Esophagus (tissue), 2 donors: Measurements from ENCODE around the gene ADAMTS19. TPM values are rescaled to one million over a fixed set of nuclear protein-coding genes. Genes with fewer than 3 reads are reported as not detected.
"Not testable (repeated sequence)": the region's sequence is repeated elsewhere in the genome, so short reads cannot be mapped to it uniquely, and the experiment has no call there.

Experiments used
- H3K27ac ChIP-seq, 2 donors: one replicate each; pipeline ENCODE4 v1.5.1; 2013; ENCODE audit warnings: low read depth in 2 of 2, mild to moderate bottlenecking in 2 of 2, inconsistent platforms in 1 of 2, low read length in 1 of 2, moderate library complexity in 1 of 2
- H3K27me3 ChIP-seq, 2 donors: one replicate each; pipeline ENCODE4 v1.6.1; 2013; ENCODE audit warnings: low read length in 2 of 2, control low read depth in 1 of 2, mild to moderate bottlenecking in 1 of 2; ENCODE audit not compliant: insufficient read depth in 2 of 2, control insufficient read depth in 1 of 2
- H3K36me3 ChIP-seq, 2 donors: one replicate each; pipeline ENCODE4 v1.6.1; 2013; ENCODE audit warnings: low read length in 1 of 2; ENCODE audit not compliant: control insufficient read depth in 2 of 2, insufficient read depth in 2 of 2
- H3K4me1 ChIP-seq, 2 donors: one replicate each; pipeline ENCODE4 v1.6.1; 2013; ENCODE audit warnings: low read length in 1 of 2; ENCODE audit not compliant: control insufficient read depth in 2 of 2, insufficient read depth in 2 of 2
- H3K4me3 ChIP-seq, 2 donors: one replicate each; pipeline ENCODE4 v1.5.1; 2013; ENCODE audit warnings: low read length in 2 of 2, mild to moderate bottlenecking in 2 of 2, low read depth in 1 of 2, moderate library complexity in 1 of 2
- H3K9me3 ChIP-seq, 2 donors: one replicate each; pipeline ENCODE4 v1.6.1; 2013; ENCODE audit warnings: mild to moderate bottlenecking in 2 of 2, low read depth in 1 of 2, low read length in 1 of 2, moderate library complexity in 1 of 2; ENCODE audit not compliant: control insufficient read depth in 2 of 2, insufficient read depth in 1 of 2
- WGBS, 2 donors: extraction: QIAGEN DNeasy Blood & Tissue Kit; methylation state at CpG; one replicate each; pipeline ENCODE4 v1.1.7; 2013; 5-methylcytosine and 5-hydroxymethylcytosine counted together
- polyA plus RNA-seq, 2 donors: library from polyadenylated mRNA; stranded (reverse); fragments of 200-250 nt; gene quantifications; one replicate each; pipeline ENCODE4 v1.2.3, GENCODE V29; 2013
- donor health status: healthy with polysubstance abuse.
- donor health status: Bipolar disorder and iron deficiency.

ADAMTS19 gene
- polyA plus RNA-seq, 2 donors = 0.02 to 0.07 TPM

- no peaks in the 10 kb centered on the region for H3K36me3 ChIP-seq
- H3K27ac ChIP-seq = no peak overlapping the region
- H3K27me3 ChIP-seq = no peaks in the 10 kb centered on the region
- WGBS, 2 donors = 76 to 81% methylated on average over 2 of the region's 2 CpGs
- H3K9me3 ChIP-seq = no peaks in the 10 kb centered on the region
- no peak overlapping the region for H3K4me3 ChIP-seq
- no peaks in the 10 kb centered on the region for H3K4me1 ChIP-seq
These were observed 94.2 kb downstream of the ADAMTS19 start for GRCh38 chr5:129554134-129554904.

- Histone ChIP-seq H3K4me1 (no peaks in the 10 kb centered on the region), H3K27ac (no peak overlapping the region), H3K27me3 (no peaks in the 10 kb centered on the region), H3K9me3 (no peaks in the 10 kb centered on the region), H3K4me3 (no peak overlapping the region), H3K36me3 (no peaks in the 10 kb centered on the region)
- WGBS, 2 donors = 81 to 83% methylated on average over 3 of the region's 3 CpGs
These were observed 103.5 kb downstream of the ADAMTS19 start for GRCh38 chr5:129563585-129563984.

- 93 to 97% methylated on average over 1 of the region's 1 CpG for WGBS, 2 donors
- Histone ChIP-seq H3K4me1 (no peaks in the 10 kb centered on the region), H3K4me3 (no peak overlapping the region)
These were observed 109.2 kb downstream of the ADAMTS19 start for GRCh38 chr5:129569295-129569694.

DNA sequence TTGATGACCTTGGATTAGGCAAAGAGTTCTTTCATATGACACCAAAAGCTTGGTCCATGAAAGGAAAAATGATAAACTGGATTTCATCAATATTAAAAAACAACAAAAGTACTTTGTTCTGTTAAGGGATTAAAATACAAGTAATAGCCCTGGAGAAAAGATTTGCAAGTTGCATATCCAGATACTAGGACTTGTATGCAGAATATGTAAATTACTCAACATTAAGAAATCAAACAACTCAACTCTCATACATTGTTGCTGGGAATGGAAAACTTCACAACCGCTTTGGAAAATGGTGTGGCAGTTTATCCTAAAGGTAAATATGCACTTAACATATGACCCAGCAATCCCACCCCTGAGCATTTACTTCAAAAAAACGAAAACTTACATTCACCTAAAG lies 112.0 kb downstream of the ADAMTS19 start:
- Histone ChIP-seq H3K27me3 (no peaks in the 10 kb centered on the region), H3K4me1 (no peaks in the 10 kb centered on the region), H3K4me3 (no peak overlapping the region), H3K27ac (no peak overlapping the region), H3K36me3 (no peaks in the 10 kb centered on the region), H3K9me3 (no peaks in the 10 kb centered on the region)
- 61 to 73% methylated on average over 2 of the region's 2 CpGs for WGBS, 2 donors

More at GRCh38 chr5:129569295-129569694, 109.2 kb downstream of the ADAMTS19 start:
- Histone ChIP-seq H3K27me3 (no peaks in the 10 kb centered on the region), H3K27ac (no peak overlapping the region), H3K36me3 (no peaks in the 10 kb centered on the region), H3K9me3 (no peaks in the 10 kb centered on the region)

DNA sequence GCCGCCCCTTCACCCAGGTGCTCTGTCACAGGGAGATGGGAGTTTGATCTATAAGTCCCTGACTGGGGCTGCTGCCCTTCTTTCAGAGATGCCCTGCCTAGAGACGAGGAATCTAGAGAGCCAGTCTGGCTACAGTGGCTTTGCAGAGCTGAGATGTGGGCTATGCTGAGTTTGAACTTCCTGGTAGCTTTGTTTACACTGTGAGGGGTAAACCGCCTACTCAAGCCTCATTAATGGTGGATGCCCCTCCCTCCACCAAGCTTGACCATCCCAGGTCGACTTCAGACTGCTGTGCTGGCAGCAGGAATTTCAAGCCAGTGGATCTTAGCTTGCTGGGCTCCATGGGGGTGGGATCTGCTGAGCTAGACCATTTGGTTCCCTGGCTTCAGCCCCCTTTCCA lies 124.4 kb downstream of the ADAMTS19 start:
- H3K4me3 ChIP-seq, H3K27me3 ChIP-seq, H3K27ac ChIP-seq, H3K9me3 ChIP-seq, H3K36me3 ChIP-seq, H3K4me1 ChIP-seq: not testable (repeated sequence)
- WGBS, 2 donors = 47 to 48% methylated on average over 4 of the region's 4 CpGs

DNA sequence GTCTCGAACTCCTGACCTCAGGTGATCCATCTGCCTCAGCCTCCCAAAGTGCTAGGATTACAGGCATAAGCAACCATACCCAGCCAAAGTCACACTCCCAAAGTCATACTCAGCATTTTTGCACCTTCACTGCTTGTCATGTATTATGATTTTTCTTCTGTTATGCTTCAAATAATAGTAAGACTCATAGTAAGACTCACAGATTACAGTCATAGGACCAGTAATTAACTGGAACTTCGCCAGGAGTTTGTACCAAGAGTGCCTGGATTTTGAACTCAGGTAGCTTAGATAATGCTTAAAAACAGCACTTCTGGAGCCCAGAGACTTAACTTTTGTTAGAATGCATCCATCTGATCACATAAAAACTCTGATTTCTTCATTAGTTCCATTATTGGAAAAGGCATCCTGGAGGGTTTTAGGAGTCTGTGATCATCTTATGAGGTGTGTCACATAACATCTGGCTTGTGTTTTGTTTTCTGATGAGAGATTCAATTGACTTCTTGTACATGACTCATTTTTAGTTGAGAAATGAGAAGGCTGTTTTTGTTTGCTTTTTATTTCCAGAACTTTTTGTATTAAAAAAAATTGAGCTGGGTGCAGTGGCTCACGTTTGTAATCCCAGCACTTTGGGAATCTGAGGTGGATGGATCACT lies 131.5 kb downstream of the ADAMTS19 start:
- WGBS, 2 donors = 61% methylated on average over 3 of the region's 3 CpGs
- Histone ChIP-seq H3K4me3 (no peak overlapping the region), H3K9me3 (no peaks in the 10 kb centered on the region), H3K27ac (no peak overlapping the region), H3K4me1 (no peaks in the 10 kb centered on the region), H3K27me3 (no peaks in the 10 kb centered on the region), H3K36me3 (no peaks in the 10 kb centered on the region)

- Histone ChIP-seq H3K4me1 (no peaks in the 10 kb centered on the region), H3K4me3 (no peak overlapping the region), H3K9me3 (no peaks in the 10 kb centered on the region), H3K27me3 (no peaks in the 10 kb centered on the region), H3K27ac (no peak overlapping the region), H3K36me3 (no peaks in the 10 kb centered on the region)
- 60 to 71% methylated on average over 2 of the region's 2 CpGs for WGBS, 2 donors
These were observed 133.4 kb downstream of the ADAMTS19 start for GRCh38 chr5:129593525-129593924.

DNA sequence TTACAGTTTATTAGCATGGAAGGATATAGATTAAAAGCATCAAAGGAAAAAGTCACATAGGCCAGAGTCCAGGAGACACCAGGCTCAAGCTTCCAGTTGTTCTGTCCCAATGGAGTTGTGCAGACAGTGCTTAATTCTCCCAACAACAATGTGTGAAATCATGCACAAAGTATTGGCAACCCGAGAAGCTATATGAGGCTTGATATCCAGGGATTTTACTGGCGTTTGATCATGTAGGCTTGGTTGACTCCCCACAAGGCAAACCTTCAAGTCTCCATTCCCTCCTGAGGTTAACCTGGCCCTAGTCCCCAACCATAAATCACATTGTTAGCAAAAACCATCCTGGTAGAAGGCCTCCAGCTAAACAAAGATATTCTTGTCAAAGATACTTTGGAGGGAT lies 141.5 kb downstream of the ADAMTS19 start:
- H3K4me1 ChIP-seq = no peaks in the 10 kb centered on the region
- no peaks in the 10 kb centered on the region for H3K36me3 ChIP-seq
- no peaks in the 10 kb centered on the region for H3K9me3 ChIP-seq
- 66 to 89% methylated on average over 2 of the region's 2 CpGs for WGBS, 2 donors
- no peak overlapping the region for H3K27ac ChIP-seq
- H3K4me3 ChIP-seq = no peak overlapping the region
- H3K27me3 ChIP-seq = no peaks in the 10 kb centered on the region

DNA sequence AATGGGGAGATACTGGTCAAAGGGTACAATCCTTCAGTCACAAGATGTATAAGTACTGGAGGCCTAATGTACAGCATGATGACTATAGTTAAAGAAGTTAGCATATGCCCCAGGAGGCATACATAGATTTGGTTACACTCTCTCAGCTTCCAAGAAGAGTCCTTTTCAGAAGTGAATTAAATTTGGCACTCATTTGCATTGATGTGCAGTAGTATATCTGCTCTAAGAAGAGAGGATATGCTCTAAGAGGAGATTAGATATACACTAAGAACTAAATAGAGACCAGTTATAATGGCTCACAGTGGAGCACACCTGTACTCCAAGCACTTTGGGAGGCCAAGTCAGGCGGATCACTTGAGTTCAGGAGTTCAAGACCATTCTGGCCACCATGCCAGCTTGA lies 148.3 kb downstream of the ADAMTS19 start:
- Histone ChIP-seq H3K4me1 (no peaks in the 10 kb centered on the region), H3K9me3 (no peaks in the 10 kb centered on the region), H3K27ac (no peak overlapping the region), H3K4me3 (no peak overlapping the region), H3K36me3 (no peaks in the 10 kb centered on the region), H3K27me3 (no peaks in the 10 kb centered on the region)
- 82 to 84% methylated on average over 1 of the region's 1 CpG for WGBS, 2 donors

GRCh38 chr5:129609710-129610109 lies 149.6 kb downstream of the ADAMTS19 start:
- no peaks in the 10 kb centered on the region for H3K27me3 ChIP-seq
- no peak overlapping the region for H3K27ac ChIP-seq
- H3K4me1 ChIP-seq = no peaks in the 10 kb centered on the region
- no peaks in the 10 kb centered on the region for H3K36me3 ChIP-seq
- 69 to 76% methylated on average over 1 of the region's 1 CpG for WGBS, 2 donors
- no peak overlapping the region for H3K4me3 ChIP-seq
- H3K9me3 ChIP-seq = no peaks in the 10 kb centered on the region
